Measurements from ENCODE around the gene JAK2.
"Not testable (repeated sequence)": the region's sequence is repeated elsewhere in the genome, so short reads cannot be mapped to it uniquely, and the experiment has no call there.

The JAK2 gene

GRCh38 chr9:5089737-5090136 is 104.7 kb downstream of the JAK2 start:
- Histone ChIP-seq H3K4me2 (no peak overlapping the region), H3K27ac (no peak overlapping the region), H3K9ac (no peak overlapping the region), H3K27me3 (no peaks in the 10 kb centered on the region), H3K9me3 (peaks cover 7% of the 10 kb centered on the region; the same call in 1 of the 2 replicates), H3K36me3 (peaks cover 16% of the 10 kb centered on the region), H4K20me1 (no peaks in the 10 kb centered on the region), H3K4me3 (no peak overlapping the region), H3K4me1 (no peaks in the 10 kb centered on the region)
- no peak for TF ChIP-seq Cebpa-rat (IDR thresholded peaks at IDR 0.05)

- Histone ChIP-seq H4K20me1 (no peaks in the 10 kb centered on the region), H3K27me3 (no peaks in the 10 kb centered on the region), H3K4me2 (no peak overlapping the region), H3K9ac (no peak overlapping the region), H3K27ac (no peak overlapping the region), H3K9me3 (peaks cover 3% of the 10 kb centered on the region), H3K4me3 (no peak overlapping the region), H3K36me3 (no peaks in the 10 kb centered on the region; the same call in 1 of the 2 replicates), H3K4me1 (no peaks in the 10 kb centered on the region)
- TF ChIP-seq Cebpa-rat (IDR thresholded peaks at IDR 0.05), result no peak
These were observed 110.7 kb downstream of the JAK2 start for GRCh38 chr9:5095795-5096194.

GRCh38 chr9:5099466-5099865 is 114.4 kb downstream of the JAK2 start:
- TF ChIP-seq Cebpa-rat (IDR thresholded peaks at IDR 0.05), result no peak
- Histone ChIP-seq H3K4me3 (no peak overlapping the region), H3K4me1 (no peaks in the 10 kb centered on the region), H3K27ac (no peak overlapping the region), H3K4me2 (no peak overlapping the region), H3K27me3 (no peaks in the 10 kb centered on the region), H3K9me3 (peaks cover 9% of the 10 kb centered on the region), H4K20me1 (no peaks in the 10 kb centered on the region), H3K9ac (no peak overlapping the region), H3K36me3 (no peaks in the 10 kb centered on the region; the same call in 1 of the 2 replicates)

GRCh38 chr9:5101127-5101526 is 116.1 kb downstream of the JAK2 start:
- peaks cover 14% of the 10 kb centered on the region for H3K9me3 ChIP-seq
- H3K27ac ChIP-seq, H4K20me1 ChIP-seq, H3K36me3 ChIP-seq, H3K27me3 ChIP-seq, H3K4me2 ChIP-seq, H3K9ac ChIP-seq, H3K4me3 ChIP-seq, H3K4me1 ChIP-seq: not testable (repeated sequence)

- not testable (repeated sequence) for H3K27me3 ChIP-seq, H3K4me2 ChIP-seq, H4K20me1 ChIP-seq, H3K27ac ChIP-seq, H3K9ac ChIP-seq, H3K4me3 ChIP-seq, H3K4me1 ChIP-seq, H3K36me3 ChIP-seq
- H3K9me3 ChIP-seq, result peaks cover 22% of the 10 kb centered on the region
These were observed 121.4 kb downstream of the JAK2 start for GRCh38 chr9:5106517-5106916.

- peaks cover 48% of the 10 kb centered on the region for H3K9me3 ChIP-seq
- H3K9ac ChIP-seq, result no peak overlapping the region
These were observed 126.0 kb downstream of the JAK2 start for GRCh38 chr9:5110867-5111681.

GRCh38 chr9:5111696-5112095 is 126.6 kb downstream of the JAK2 start:
- Histone ChIP-seq H3K4me3 (no peak overlapping the region), H3K9ac (no peak overlapping the region), H3K36me3 (peaks cover 13% of the 10 kb centered on the region), H3K4me1 (no peaks in the 10 kb centered on the region), H3K27ac (no peak overlapping the region), H3K9me3 (peaks cover 42% of the 10 kb centered on the region), H3K27me3 (no peaks in the 10 kb centered on the region), H4K20me1 (no peaks in the 10 kb centered on the region), H3K4me2 (no peak overlapping the region)
- TF ChIP-seq Cebpa-rat (IDR thresholded peaks at IDR 0.05), result no peak

More at GRCh38 chr9:5110867-5111681, 126.0 kb downstream of the JAK2 start:
- no peaks in the 10 kb centered on the region for H4K20me1 ChIP-seq
- no peaks in the 10 kb centered on the region for H3K4me1 ChIP-seq
- no peak for TF ChIP-seq Cebpa-rat (IDR thresholded peaks at IDR 0.05)
- no peak overlapping the region for H3K27ac ChIP-seq
- H3K4me3 ChIP-seq, result no peak overlapping the region
- H3K36me3 ChIP-seq, result peaks cover 13% of the 10 kb centered on the region
- no peak overlapping the region for H3K4me2 ChIP-seq
- H3K27me3 ChIP-seq, result no peaks in the 10 kb centered on the region

GRCh38 chr9:5112109-5112592 is 127.1 kb downstream of the JAK2 start:
- peaks cover 13% of the 10 kb centered on the region for H3K36me3 ChIP-seq
- H3K4me1 ChIP-seq, result no peaks in the 10 kb centered on the region
- no peak overlapping the region for H3K27ac ChIP-seq
- no peaks in the 10 kb centered on the region for H4K20me1 ChIP-seq
- no peak overlapping the region for H3K4me2 ChIP-seq
- peaks cover 42% of the 10 kb centered on the region for H3K9me3 ChIP-seq
- no peak overlapping the region for H3K4me3 ChIP-seq
- no peak overlapping the region for H3K9ac ChIP-seq
- H3K27me3 ChIP-seq, result no peaks in the 10 kb centered on the region
- TF ChIP-seq Cebpa-rat (IDR thresholded peaks at IDR 0.05), result no peak

GRCh38 chr9:5112646-5113045 is 127.6 kb downstream of the JAK2 start:
- Histone ChIP-seq H3K9me3 (peaks cover 42% of the 10 kb centered on the region), H3K27ac (no peak overlapping the region), H3K9ac (no peak overlapping the region), H3K4me2 (no peak overlapping the region), H3K27me3 (no peaks in the 10 kb centered on the region), H3K4me1 (no peaks in the 10 kb centered on the region), H3K36me3 (peaks cover 13% of the 10 kb centered on the region), H4K20me1 (no peaks in the 10 kb centered on the region), H3K4me3 (no peak overlapping the region)
- no peak for TF ChIP-seq Cebpa-rat (IDR thresholded peaks at IDR 0.05)

- Histone ChIP-seq H3K4me3 (no peak overlapping the region), H3K27ac (no peak overlapping the region), H3K4me1 (no peaks in the 10 kb centered on the region), H3K9me3 (peaks cover 42% of the 10 kb centered on the region), H3K36me3 (peaks cover 13% of the 10 kb centered on the region), H3K4me2 (no peak overlapping the region), H4K20me1 (no peaks in the 10 kb centered on the region), H3K27me3 (no peaks in the 10 kb centered on the region), H3K9ac (no peak overlapping the region)
- no peak for TF ChIP-seq Cebpa-rat (IDR thresholded peaks at IDR 0.05)
These were observed 128.5 kb downstream of the JAK2 start for GRCh38 chr9:5113523-5113922.
